ENCODE results near the gene PSMB5. TPM values are rescaled to one million over a fixed set of nuclear protein-coding genes. Genes with fewer than 3 reads are reported as not detected.
A peak's percentile ranks its signal among the peaks of the same experiment; 100 is the strongest.

Gene PSMB5
- total and polyA plus RNA-seq, 4 experiments from 2014 or later: 31.4 to 56.6 (median 43.3) TPM

- H3K4me3 ChIP-seq (ENCODE audit: low read length in 2 of 2): no peak overlapping the region
- peaks cover 17% of the 10 kb centered on the region for H3K4me1 ChIP-seq (ENCODE audit: insufficient read depth, low read length)
- Mint-ChIP-seq H3K27me3 (peaks cover 0 to 1% of the 10 kb centered on the region in 2 donors), H3K4me1 (peaks cover 11 to 21% (median 15%) of the 10 kb centered on the region in 4 donors), H3K36me3 (peaks cover 9 to 18% of the 10 kb centered on the region in 2 donors), H3K4me3 (peak overlapping the region in 1 of 8 donors; percentile 31), H3K27ac (peak overlapping the region in 1 of 7 donors; percentile 62), H3K9me3 (no peaks in the 10 kb centered on the region)
- intact Hi-C loops (cut with micrococcal nuclease): loop anchor here (5.0 kb wide), 1 partner anchor 233 kb away; no protein-coding TSS in a partner anchor
- no peak for DNase-seq
- no peaks in the 10 kb centered on the region for H3K9me3 ChIP-seq (ENCODE audit: control insufficient read depth in 1 of 2, low read length in 2 of 2)
- POLR2A ChIA-PET (ENCODE audit: partially characterized antibody): interaction anchor here (0.9 to 9.4 kb wide), 3 partner anchors 16 to 69 kb away, joined by 3 to 82 read pairs (median 4); no protein-coding TSS in a partner anchor
- no peaks in the 10 kb centered on the region for H3K27me3 ChIP-seq (ENCODE audit: insufficient read depth, low read length)
- CTCF ChIA-PET (ENCODE audit: partially characterized antibody): interaction anchor here (0.6 to 19.0 kb wide), 9 partner anchors 14 to 484 kb away, joined by 3 to 1070 read pairs (median 7); partner anchors contain the start of gene AJUBA
- peaks cover 5% of the 10 kb centered on the region for H3K36me3 ChIP-seq (ENCODE audit: insufficient read depth, low read length)
- no peak overlapping the region for H3K27ac ChIP-seq (ENCODE audit: low read depth, low read length)
Measured at GRCh38 chr14:23055147-23055550, 20.4 kb upstream of the PSMB5 start.

DNA sequence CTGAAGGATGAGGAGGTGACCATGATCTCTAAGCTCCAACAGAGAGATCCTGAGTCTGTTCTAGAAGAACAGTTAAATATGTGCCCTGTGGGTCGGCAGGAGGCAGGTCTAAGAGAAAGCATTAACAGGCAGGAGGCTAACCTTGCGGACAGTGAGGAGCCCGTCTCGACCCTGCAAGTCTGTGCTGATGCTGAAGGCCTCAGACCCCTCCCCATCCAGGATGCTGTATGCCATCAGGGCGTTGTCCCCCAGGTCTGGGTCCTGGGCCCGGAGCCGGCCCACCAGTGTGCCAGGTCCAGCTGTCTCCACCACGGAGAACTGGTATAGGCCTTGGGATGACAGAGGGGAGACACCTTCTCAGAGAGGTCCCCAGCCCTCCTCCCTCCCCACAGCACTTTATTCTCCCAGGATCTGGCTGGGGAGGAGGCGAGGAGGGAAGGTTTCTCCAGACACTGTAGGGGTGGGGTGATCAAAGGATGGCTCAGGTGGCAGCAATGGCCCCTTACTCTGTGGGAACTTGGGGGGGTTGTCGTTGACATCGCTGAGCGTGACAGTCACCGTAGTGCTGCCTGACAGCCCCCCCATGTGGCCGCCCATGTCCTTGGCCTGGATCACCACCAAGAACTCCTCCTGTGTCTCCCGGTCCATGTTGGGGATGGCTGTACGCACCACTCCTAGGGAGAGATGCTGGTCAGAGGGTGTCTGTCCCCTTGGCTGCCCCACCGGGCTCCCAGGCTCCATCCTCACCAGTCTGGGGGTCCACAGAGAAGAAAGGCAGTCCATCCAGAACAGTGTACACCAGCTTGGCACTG, 19.5 kb upstream of the PSMB5 start:
- Histone ChIP-seq H3K4me3 (ENCODE audit: low read length in 2 of 2) (no peak overlapping the region), H3K27me3 (ENCODE audit: insufficient read depth, low read length) (no peaks in the 10 kb centered on the region), H3K36me3 (ENCODE audit: insufficient read depth, low read length) (peaks cover 3% of the 10 kb centered on the region), H3K9me3 (ENCODE audit: control insufficient read depth in 1 of 2, low read length in 2 of 2) (no peaks in the 10 kb centered on the region), H3K27ac (ENCODE audit: low read depth, low read length) (no peak overlapping the region), H3K4me1 (ENCODE audit: insufficient read depth, low read length) (peaks cover 17% of the 10 kb centered on the region)
- CTCF ChIA-PET (ENCODE audit: partially characterized antibody): interaction anchor here (0.7 to 19.0 kb wide), 6 partner anchors 15 to 107 kb away, joined by 3 to 1070 read pairs (median 6); partner anchors contain the start of gene AJUBA
- Mint-ChIP-seq H3K4me3 (peak overlapping the region in 1 of 8 donors; percentile 69), H3K4me1 (peaks cover 11 to 21% (median 15%) of the 10 kb centered on the region in 4 donors), H3K27me3 (peaks cover 0 to 1% of the 10 kb centered on the region in 2 donors), H3K27ac (no peak overlapping the region), H3K36me3 (peaks cover 4 to 13% of the 10 kb centered on the region in 2 donors), H3K9me3 (no peaks in the 10 kb centered on the region)
- POLR2A ChIA-PET (ENCODE audit: partially characterized antibody): interaction anchor here (0.9 to 9.4 kb wide), 3 partner anchors 17 to 68 kb away, joined by 3 to 82 read pairs (median 4); no protein-coding TSS in a partner anchor
- intact Hi-C loops (cut with micrococcal nuclease): no loop called here
- DNase-seq: no peak

- peak overlapping the region in 4 of 7 donors; percentile 13 to 77 (median 36) for H3K27ac Mint-ChIP-seq
- DNase-seq: no peak
- H3K9me3 ChIP-seq (ENCODE audit: control insufficient read depth in 1 of 2, low read length in 2 of 2): no peaks in the 10 kb centered on the region
- H3K36me3 Mint-ChIP-seq: peaks cover 3 to 10% of the 10 kb centered on the region in 2 donors
- no peak overlapping the region for H3K4me3 ChIP-seq (ENCODE audit: low read length in 2 of 2)
- POLR2A ChIA-PET (ENCODE audit: partially characterized antibody): no interaction called here
- H3K36me3 ChIP-seq (ENCODE audit: insufficient read depth, low read length): no peaks in the 10 kb centered on the region
- CTCF ChIA-PET (ENCODE audit: partially characterized antibody): interaction anchor here (0.7 to 19.0 kb wide), 6 partner anchors 18 to 134 kb away, joined by 3 to 1070 read pairs (median 6); partner anchors contain the start of gene AJUBA
- intact Hi-C loops (cut with micrococcal nuclease): no loop called here
- peaks cover 17% of the 10 kb centered on the region for H3K4me1 ChIP-seq (ENCODE audit: insufficient read depth, low read length)
- H3K9me3 Mint-ChIP-seq: no peaks in the 10 kb centered on the region
- no peaks in the 10 kb centered on the region for H3K27me3 ChIP-seq (ENCODE audit: insufficient read depth, low read length)
- peaks cover 0 to 1% of the 10 kb centered on the region in 2 donors for H3K27me3 Mint-ChIP-seq
- H3K27ac ChIP-seq (ENCODE audit: low read depth, low read length): no peak overlapping the region
- peaks cover 11 to 21% (median 15%) of the 10 kb centered on the region in 4 donors for H3K4me1 Mint-ChIP-seq
- peak overlapping the region in 1 of 8 donors; percentile 46 for H3K4me3 Mint-ChIP-seq
Measured at GRCh38 chr14:23053426-23053825, 18.7 kb upstream of the PSMB5 start.

DNA sequence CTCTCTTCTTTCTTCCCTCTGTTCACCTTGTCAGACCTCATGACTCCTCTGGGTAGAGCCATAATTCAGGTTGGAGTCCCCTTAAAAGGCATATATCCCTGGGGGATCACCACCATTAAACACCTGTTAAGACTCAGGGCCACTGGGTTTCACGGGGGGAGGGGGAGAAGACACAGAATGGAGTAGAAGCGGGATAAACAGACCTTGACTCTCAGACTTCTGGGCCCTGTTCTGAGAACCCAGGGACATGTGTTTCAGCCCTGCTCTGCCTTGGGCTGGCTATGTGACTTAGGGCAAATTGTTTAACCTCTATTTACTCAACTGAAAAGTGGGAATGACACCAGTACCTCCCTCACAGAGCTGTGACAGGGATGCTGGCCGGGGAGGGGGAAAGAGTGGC, 18.0 kb upstream of the PSMB5 start:
- H3K27me3 ChIP-seq (ENCODE audit: insufficient read depth, low read length): no peaks in the 10 kb centered on the region
- DNase-seq: no peak
- peaks cover 8 to 14% (median 10%) of the 10 kb centered on the region in 4 donors for H3K4me1 Mint-ChIP-seq
- CTCF ChIA-PET (ENCODE audit: partially characterized antibody): interaction anchor here (1.0 to 19.0 kb wide), 3 partner anchors 28 to 134 kb away, joined by 3 to 1070 read pairs (median 5); partner anchors contain the start of gene AJUBA
- H3K27me3 Mint-ChIP-seq: peaks cover 0 to 1% of the 10 kb centered on the region in 2 donors
- peak overlapping the region in 3 of 7 donors; percentile 10 to 29 (median 13) for H3K27ac Mint-ChIP-seq
- no peak overlapping the region for H3K4me3 ChIP-seq (ENCODE audit: low read length in 2 of 2)
- H3K27ac ChIP-seq (ENCODE audit: low read depth, low read length): no peak overlapping the region
- POLR2A ChIA-PET (ENCODE audit: partially characterized antibody): no interaction called here
- no peak overlapping the region for H3K4me3 Mint-ChIP-seq
- no peaks in the 10 kb centered on the region for H3K9me3 ChIP-seq (ENCODE audit: control insufficient read depth in 1 of 2, low read length in 2 of 2)
- H3K36me3 ChIP-seq (ENCODE audit: insufficient read depth, low read length): no peaks in the 10 kb centered on the region
- intact Hi-C loops (cut with micrococcal nuclease): no loop called here
- peaks cover 0 to 4% of the 10 kb centered on the region in 2 donors for H3K36me3 Mint-ChIP-seq
- H3K4me1 ChIP-seq (ENCODE audit: insufficient read depth, low read length): peaks cover 12% of the 10 kb centered on the region
- H3K9me3 Mint-ChIP-seq: no peaks in the 10 kb centered on the region

- CTCF ChIA-PET (ENCODE audit: partially characterized antibody): interaction anchor here (1.0 to 19.0 kb wide), 2 partner anchors 71 to 135 kb away, joined by 3 to 1070 read pairs; partner anchors contain the start of gene AJUBA
- H3K9me3 Mint-ChIP-seq: no peaks in the 10 kb centered on the region
- H3K27me3 ChIP-seq (ENCODE audit: insufficient read depth, low read length): no peaks in the 10 kb centered on the region
- H3K27ac ChIP-seq (ENCODE audit: low read depth, low read length): no peak overlapping the region
- H3K9me3 ChIP-seq (ENCODE audit: control insufficient read depth in 1 of 2, low read length in 2 of 2): no peaks in the 10 kb centered on the region
- intact Hi-C loops (cut with micrococcal nuclease): no loop called here
- POLR2A ChIA-PET (ENCODE audit: partially characterized antibody): interaction anchor here (1.1 kb wide), 1 partner anchor 45 kb away, joined by 3 read pairs; no protein-coding TSS in a partner anchor
- H3K36me3 ChIP-seq (ENCODE audit: insufficient read depth, low read length): no peaks in the 10 kb centered on the region
- no peak overlapping the region for H3K27ac Mint-ChIP-seq
- H3K4me1 Mint-ChIP-seq: peaks cover 8 to 14% (median 10%) of the 10 kb centered on the region in 4 donors
- H3K4me3 Mint-ChIP-seq: no peak overlapping the region
- H3K36me3 Mint-ChIP-seq: peaks cover 0 to 4% of the 10 kb centered on the region in 2 donors
- peaks cover 0 to 1% of the 10 kb centered on the region in 2 donors for H3K27me3 Mint-ChIP-seq
- no peak for DNase-seq
- peaks cover 12% of the 10 kb centered on the region for H3K4me1 ChIP-seq (ENCODE audit: insufficient read depth, low read length)
- H3K4me3 ChIP-seq (ENCODE audit: low read length in 2 of 2): no peak overlapping the region
Measured at GRCh38 chr14:23052182-23052623, 17.5 kb upstream of the PSMB5 start.

GRCh38 chr14:23051141-23052057, 16.7 kb upstream of the PSMB5 start:
- POLR2A ChIA-PET (ENCODE audit: partially characterized antibody): interaction anchor here (1.1 kb wide), 1 partner anchor 44 kb away, joined by 3 read pairs; no protein-coding TSS in a partner anchor
- no peaks in the 10 kb centered on the region for H3K9me3 ChIP-seq (ENCODE audit: control insufficient read depth in 1 of 2, low read length in 2 of 2)
- no peaks in the 10 kb centered on the region for H3K36me3 ChIP-seq (ENCODE audit: insufficient read depth, low read length)
- H3K4me3 ChIP-seq (ENCODE audit: low read length in 2 of 2): no peak overlapping the region
- peaks cover 4% of the 10 kb centered on the region for H3K4me1 ChIP-seq (ENCODE audit: insufficient read depth, low read length)
- Mint-ChIP-seq H3K36me3 (peaks cover 0 to 3% of the 10 kb centered on the region in 2 donors), H3K9me3 (no peaks in the 10 kb centered on the region), H3K27ac (no peak overlapping the region), H3K27me3 (peaks cover 0 to 1% of the 10 kb centered on the region in 2 donors), H3K4me3 (no peak overlapping the region), H3K4me1 (peaks cover 4 to 7% (median 6%) of the 10 kb centered on the region in 4 donors)
- no peak for DNase-seq
- CTCF ChIA-PET (ENCODE audit: partially characterized antibody): interaction anchor here (1.1 to 19.0 kb wide), 3 partner anchors 17 to 71 kb away, joined by 3 to 1070 read pairs (median 4); partner anchors contain the start of gene AJUBA
- H3K27me3 ChIP-seq (ENCODE audit: insufficient read depth, low read length): no peaks in the 10 kb centered on the region
- H3K27ac ChIP-seq (ENCODE audit: low read depth, low read length): no peak overlapping the region
- intact Hi-C loops (cut with micrococcal nuclease): no loop called here

Data from CD4-positive, alpha-beta memory T cell (primary cell).